Metanephros (tissue), 2 donors: ENCODE data around the gene DISC1. TPM values are rescaled to one million over a fixed set of nuclear protein-coding genes. Genes with fewer than 3 reads are reported as not detected.

Experiments used
- small RNA-seq: library from RNA; depleted of rRNA; stranded (forward); fragments of <200 nt; gene quantifications from one replicate; pipeline ENCODE3, GENCODE V24; 2014; ENCODE audit warnings: low replicate concordance
- total RNA-seq: library from RNA; depleted of rRNA; stranded (reverse); fragments of >200 nt; gene quantifications from one replicate; pipeline ENCODE4 v1.2.3, GENCODE V29; 2014

Gene DISC1
- total RNA-seq = 22.4 TPM

DNA sequence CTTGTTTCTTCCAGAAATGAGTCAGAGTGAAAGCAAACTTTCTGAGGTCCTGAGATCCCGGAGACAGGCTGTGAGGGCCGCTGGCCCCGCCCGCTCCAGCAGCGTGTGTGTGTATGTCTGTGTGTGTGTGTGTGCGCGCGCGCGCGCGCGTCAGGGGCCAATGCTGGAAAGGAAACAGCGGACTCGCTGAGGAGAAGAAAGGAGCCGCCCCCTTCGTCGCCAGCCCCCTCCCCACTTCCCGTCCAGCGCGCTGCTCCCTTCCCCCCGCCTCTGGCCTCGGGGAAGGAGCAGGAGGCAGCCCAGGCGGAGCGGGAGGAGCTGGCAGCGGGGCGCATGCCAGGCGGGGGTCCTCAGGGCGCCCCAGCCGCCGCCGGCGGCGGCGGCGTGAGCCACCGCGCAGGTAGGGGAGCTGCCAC lies at the start of gene DISC1:
DISC1 (plus strand) TSS at position 256 of the 416 bp plus-strand sequence; CDS start at position 334, 78 bp downstream.

Small RNA genes within 50 kb of the gene (small RNA-seq; reads per million reads assigned to genes)
- gene RF02102 (not detected), gene RNU5A-5P (0.37 reads per million, percentile 46 among the genes with 10 or more reads in this experiment)

Other genes with a start within 250 kb of the DISC1 start
- gene EGLN1, start 204.5 kb upstream of the DISC1 start, total RNA-seq = 43.7 TPM
- 42.1 TPM for gene TSNAX, start 98.1 kb upstream of the DISC1 start, total RNA-seq